NCI-H2196 treated with DMSO at 0.1 percent for 48 hours (cell line): ENCODE measurements around the gene ALG3.
A peak's percentile ranks its signal among the peaks of the same experiment; 100 is the strongest.

Experiments
- DNase-seq: peaks from one replicate; lab custom pipeline; 2025; ENCODE audit not compliant: unreplicated experiment; lab: John Stamatoyannopoulos, UW

Gene ALG3

DNA sequence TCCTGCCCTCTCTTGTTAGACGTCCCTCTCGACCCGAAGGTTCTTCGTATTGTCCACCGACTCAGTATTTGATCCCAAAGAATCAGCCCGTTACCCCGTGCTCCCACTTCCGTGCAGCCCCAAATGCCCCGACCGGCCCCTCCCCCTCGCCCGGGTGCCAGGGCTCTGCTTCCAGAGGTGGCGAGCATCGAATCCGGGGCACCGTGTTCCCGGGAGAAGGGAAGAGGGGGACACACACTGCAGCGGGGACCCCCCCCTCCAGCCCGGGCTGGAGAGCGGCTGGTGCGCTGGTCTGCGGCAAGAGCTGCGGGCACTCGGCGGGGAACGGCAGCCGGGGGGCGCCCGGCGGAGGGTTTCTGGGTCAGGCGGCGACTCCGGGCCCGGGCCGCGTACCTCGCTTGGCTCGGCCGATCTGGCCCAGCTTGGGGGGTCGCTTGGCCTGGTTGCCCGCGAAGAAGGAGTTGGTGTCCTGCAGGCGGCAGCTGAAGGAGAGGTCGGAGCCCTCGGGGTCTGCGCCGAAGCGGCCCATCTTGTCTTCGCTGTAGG is 12.0 kb upstream of the ALG3 start:
- no peak for DNase-seq

GRCh38 chr3:184259878-184260723 is 11.3 kb upstream of the ALG3 start:
- no peak for DNase-seq

- DNase-seq = no peak
These were observed 10.7 kb upstream of the ALG3 start for GRCh38 chr3:184259396-184259877.

GRCh38 chr3:184258926-184259325 is 10.2 kb upstream of the ALG3 start:
- DNase-seq = no peak

- no peak for DNase-seq
These were observed 8.5 kb upstream of the ALG3 start for GRCh38 chr3:184257083-184257915.

GRCh38 chr3:184255291-184256039 is 6.7 kb upstream of the ALG3 start:
- no peak for DNase-seq

GRCh38 chr3:184250167-184250828 is 1.5 kb upstream of the ALG3 start:
- peak; percentile 88 for DNase-seq

GRCh38 chr3:184249412-184250166 is 827 bp upstream of the ALG3 start, which contains the start of gene EEF1AKMT4:
EEF1AKMT4 (plus strand) TSS chr3:184249672; CDS start chr3:184249695, 23 bp downstream.
- DNase-seq = peak; percentile 98

- no peak for DNase-seq
These were observed 6.5 kb downstream of the ALG3 start for GRCh38 chr3:184242297-184242685.

- DNase-seq = peak; percentile 98
These were observed 7.1 kb downstream of the ALG3 start for GRCh38 chr3:184241447-184242296.

GRCh38 chr3:184241141-184241446 is 7.7 kb downstream of the ALG3 start:
- DNase-seq = no peak

GRCh38 chr3:184240384-184241140 is 8.2 kb downstream of the ALG3 start:
- DNase-seq = no peak

- DNase-seq = no peak
These were observed 9.1 kb downstream of the ALG3 start for GRCh38 chr3:184239708-184240107.

- DNase-seq = no peak
These were observed 9.5 kb downstream of the ALG3 start for GRCh38 chr3:184239221-184239620.

DNA sequence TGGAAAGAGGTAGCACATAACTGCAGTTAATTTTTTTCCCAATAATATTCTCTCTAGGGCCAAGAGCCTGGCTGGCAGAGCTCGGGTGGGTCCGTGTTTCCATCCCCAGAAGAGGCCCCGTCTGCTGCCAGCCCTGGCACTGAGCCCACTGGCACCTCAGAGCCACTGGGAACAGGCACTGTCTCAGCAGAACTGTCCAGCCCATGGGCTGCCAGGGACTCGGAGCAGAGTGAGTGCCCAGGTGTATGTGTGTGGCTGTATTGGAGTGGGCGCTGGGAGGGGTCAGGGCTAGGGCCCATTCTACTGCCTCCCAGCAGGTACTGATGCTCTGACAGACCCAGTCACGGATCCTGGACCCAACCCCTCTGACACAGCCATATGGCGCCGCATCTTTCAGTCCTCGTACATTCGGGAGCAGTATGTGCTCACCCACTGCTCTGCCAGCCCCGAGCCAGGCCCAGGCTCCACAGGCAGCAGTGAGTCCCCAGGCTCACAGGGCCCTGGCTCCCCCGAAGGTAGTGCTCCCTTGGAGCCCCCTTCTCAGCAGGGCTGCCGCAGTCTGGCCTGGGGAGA is 10.4 kb downstream of the ALG3 start:
- no peak for DNase-seq

DNA sequence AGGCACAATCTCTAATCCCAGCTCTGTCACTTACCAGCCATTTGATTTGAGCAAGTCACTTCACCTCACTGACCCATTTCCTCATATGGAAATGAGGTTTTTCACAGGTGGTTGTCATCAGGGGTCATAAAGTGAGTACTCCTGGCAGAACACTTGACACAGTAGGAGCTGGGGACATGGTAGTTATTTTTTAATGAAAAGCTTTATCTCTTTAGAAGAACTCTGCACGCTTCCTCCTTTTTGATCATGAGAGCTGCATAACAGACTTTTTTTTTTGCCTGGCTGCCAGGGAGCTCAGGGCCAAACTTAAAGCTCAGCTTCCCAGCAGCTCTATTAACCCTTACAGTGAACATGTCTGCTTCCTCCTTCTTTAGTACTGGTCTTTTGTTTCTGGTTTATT is 11.0 kb downstream of the ALG3 start:
- peak; percentile 49 for DNase-seq

DNA sequence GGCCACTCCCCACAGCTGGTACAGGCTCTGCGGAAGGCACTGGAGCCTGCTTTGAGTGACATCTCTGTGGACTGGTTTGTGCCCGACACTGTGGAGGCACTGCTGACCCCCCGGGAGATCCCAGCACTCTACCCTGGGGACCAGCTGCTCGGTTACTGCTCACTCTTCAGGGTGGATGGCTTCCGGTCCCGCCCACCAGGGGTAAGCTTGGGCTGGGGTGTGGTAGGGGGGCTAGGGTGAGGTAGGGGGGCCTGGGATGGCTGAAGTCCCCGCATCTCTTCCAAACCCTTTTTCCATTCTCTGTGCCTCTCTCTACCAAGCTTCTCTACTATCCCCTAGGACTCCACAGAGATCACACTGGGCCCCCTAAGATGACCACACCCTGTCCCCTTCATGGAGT is 11.6 kb downstream of the ALG3 start:
- no peak for DNase-seq

GRCh38 chr3:184236636-184237035 is 12.1 kb downstream of the ALG3 start:
- DNase-seq = no peak
